ENCODE data around the gene AFF3.

DNA sequence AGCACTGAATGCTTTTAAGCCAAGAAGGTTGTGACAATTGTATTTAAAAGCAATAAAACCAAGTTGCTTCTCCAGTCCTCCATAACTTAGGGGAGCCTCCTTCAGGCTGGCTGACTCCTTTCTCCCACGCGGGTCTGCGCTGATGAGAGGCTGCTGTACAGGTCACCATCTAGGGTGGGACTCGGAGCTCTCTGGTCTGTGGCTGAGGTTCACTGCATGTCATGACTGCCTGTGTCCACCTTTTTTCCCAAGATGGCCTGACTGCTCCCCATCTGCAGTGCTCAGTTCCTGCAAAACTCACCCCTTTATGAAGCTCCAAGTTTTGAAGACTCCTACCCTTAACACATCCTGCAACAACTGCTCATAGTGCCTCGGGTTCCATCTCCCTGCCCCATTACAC lies 194.4 kb downstream of the AFF3 start:
- TF ChIP-seq CTCF (conservative IDR thresholded peaks at IDR 0.05): no peak
- TF ChIP-seq EZH2 (IDR thresholded peaks at IDR 0.05; ENCODE audit: low read depth): no peak

Measured in PC-9 (cell line).